Spleen (tissue), 11 donors: ENCODE results near the gene CPSF4L. TPM values are rescaled to one million over a fixed set of nuclear protein-coding genes. Genes with fewer than 3 reads are reported as not detected.

Experiments
- DNase-seq: peaks from one replicate; pipeline ENCODE4 v3.0.0-alpha.2; 2020
- H3K27ac ChIP-seq, 8 donors: fragments of 200-600 bp; sonication (generic) in 7 of 8; 1 replicate in 4 of 8; 2 replicates in 4 of 8; pipeline versions ENCODE4 v1.5.0 to v1.8.0; 2016 to 2021; ENCODE audit warnings: inconsistent platforms in 4 of 8, mild to moderate bottlenecking in 4 of 8, moderate library complexity in 1 of 8
- H3K27me3 ChIP-seq, 7 donors: fragments of 200-600 bp; sonication (generic) in 6 of 7; replicated peaks in 1 of 7; 1 replicate in 4 of 7; 2 replicates in 3 of 7; pipeline versions ENCODE4 v1.5.0 to v1.8.0; 2016 to 2021; ENCODE audit warnings: inconsistent platforms in 3 of 7, mild to moderate bottlenecking in 1 of 7
- H3K36me3 ChIP-seq, 6 donors: fragments of 200-600 bp; sonication (generic) in 5 of 6; 1 replicate in 4 of 6; 2 replicates in 2 of 6; pipeline versions ENCODE4 v1.5.0 to v1.8.0; 2016 to 2021; ENCODE audit warnings: inconsistent platforms in 2 of 6
- H3K4me1 ChIP-seq, 6 donors: fragments of 200-600 bp; sonication (generic) in 5 of 6; 1 replicate in 3 of 6; 2 replicates in 3 of 6; pipeline versions ENCODE4 v1.5.0 to v1.8.0; 2016 to 2021; ENCODE audit warnings: inconsistent platforms in 3 of 6
- H3K4me3 ChIP-seq, 8 donors: fragments of 200-600 bp; sonication (generic) in 7 of 8; 1 replicate in 4 of 8; 2 replicates in 4 of 8; pipeline versions ENCODE4 v1.5.0 to v1.8.0; 2016 to 2021; ENCODE audit warnings: inconsistent platforms in 4 of 8, mild to moderate bottlenecking in 4 of 8, moderate library complexity in 2 of 8
- H3K9me3 ChIP-seq, 8 donors: fragments of 200-600 bp; sonication (generic) in 7 of 8; 1 replicate in 4 of 8; 2 replicates in 4 of 8; pipeline versions ENCODE4 v1.5.0 to v1.8.0; 2016 to 2021; ENCODE audit warnings: inconsistent platforms in 4 of 8
- CTCF ChIP-seq, 11 experiments: fragments of 200-600 bp in 7 of 11; fragments of 450-650 bp in 4 of 11; sonication (generic) in 4 of 11; IDR thresholded peaks in 8 of 11; conservative IDR thresholded peaks in 3 of 11; 1 replicate in 7 of 11; 2 replicates in 4 of 11; pipeline versions ENCODE4 v1.4.0 to v1.8.0; 2016 to 2021; ENCODE audit warnings: antibody characterized with exemption in 11 of 11, inconsistent platforms in 4 of 11, mild to moderate bottlenecking in 1 of 11
- POLR2A ChIP-seq, 3 donors: fragments of 450-650 bp; IDR thresholded peaks; one replicate each; pipeline ENCODE4 v1.5.1; 2017; ENCODE audit warnings: antibody characterized with exemption in 3 of 3, mild to moderate bottlenecking in 1 of 3
- POLR2AphosphoS5 ChIP-seq, 3 donors: sonication (generic); formaldehyde crosslinking; IDR thresholded peaks; one replicate each; pipeline ENCODE4 v1.5.1; 2017; ENCODE audit warnings: antibody characterized with exemption in 3 of 3
- WGBS, 5 donors: extraction: QIAGEN DNeasy Blood & Tissue Kit in 3 of 5; methylation state at CpG; one replicate each; pipeline versions ENCODE4 v1.1.5 to v1.1.7; 2013 to 2018; 5-methylcytosine and 5-hydroxymethylcytosine counted together
- intact Hi-C: fragments of 100-400 bp; cut with DNase I; formaldehyde crosslinking; loops from one replicate; pipeline ENCODE4 v1.15.0; 2023; ENCODE audit warnings: low total_unique reads
- polyA plus RNA-seq, 3 donors: library from polyadenylated mRNA; stranded (reverse); fragments of 200-250 nt; gene quantifications; one replicate each; pipeline ENCODE4 v1.2.1, GENCODE V29; 2013
- total RNA-seq, 7 donors: library from RNA; depleted of rRNA in 3 of 7; stranded (reverse); fragments of >200 nt in 3 of 7; fragmentation: NEBNext Ultra II Directional in 4 of 7; extraction: Animal tissue kit (Norgen Biotek cat#: 25700) in 4 of 7; gene quantifications; one replicate each; pipeline versions ENCODE4 v1.1.0 to v1.2.1, GENCODE V29; 2016 to 2021
- donor health status: healthy with polysubstance abuse.
- donor health status: DM: no; HTN: no; CAD: no; lungs with moderate emphysema.
- donor health status: DM: no; HTN: no; CAD: no.
- donor health status: Bipolar disorder and iron deficiency.
- donor health status: healthy.
- donor health status: DM: no; HTN: no; CAD: no.
- donor health status: DM: yes; HTN: yes; CAD: no.

CPSF4L gene
- total and polyA plus RNA-seq, 10 donors = not detected

GRCh38 chr17:73208139-73208827, 53.4 kb downstream of the CPSF4L start:
- Histone ChIP-seq H3K9me3 (no peaks in the 10 kb centered on the region), H3K36me3 (peaks cover 0 to 92% (median 66%) of the 10 kb centered on the region in 6 donors), H3K27ac (no peak overlapping the region), H3K27me3 (no peaks in the 10 kb centered on the region), H3K4me3 (no peak overlapping the region), H3K4me1 (peaks cover under 1 to 21% (median 15%) of the 10 kb centered on the region in 6 donors)
- intact Hi-C loops = no loop called here
- TF ChIP-seq POLR2AphosphoS5 (IDR thresholded peaks at IDR 0.05) (peak; percentile 9 to 68 (median 38)), CTCF (IDR thresholded peaks at IDR 0.05 in 8 of 11, conservative IDR thresholded peaks at IDR 0.05 in 3 of 11) (no peak)
- no peak for DNase-seq
- WGBS, 5 donors = 95 to 97% (median 96%) methylated on average over 16 of the region's 16 CpGs

GRCh38 chr17:73205459-73205961, 56.2 kb downstream of the CPSF4L start:
- H3K36me3 ChIP-seq = peaks cover 0 to 100% (median 86%) of the 10 kb centered on the region in 6 donors
- DNase-seq = no peak
- WGBS, 5 donors = 88 to 94% (median 91%) methylated on average over 10 of the region's 10 CpGs
- TF ChIP-seq POLR2A (IDR thresholded peaks at IDR 0.05) (no peak), POLR2AphosphoS5 (IDR thresholded peaks at IDR 0.05) (no peak), CTCF (IDR thresholded peaks at IDR 0.05 in 8 of 11, conservative IDR thresholded peaks at IDR 0.05 in 3 of 11) (no peak)
- H3K4me1 ChIP-seq = peaks cover 10 to 38% (median 34%) of the 10 kb centered on the region in 6 donors
- H3K27ac ChIP-seq = no peak overlapping the region
- H3K9me3 ChIP-seq = no peaks in the 10 kb centered on the region
- intact Hi-C loops = no loop called here
- H3K4me3 ChIP-seq = no peak overlapping the region
- no peaks in the 10 kb centered on the region for H3K27me3 ChIP-seq

GRCh38 chr17:73203788-73204479, 57.7 kb downstream of the CPSF4L start:
- DNase-seq = no peak
- WGBS, 5 donors = 59 to 62% (median 61%) methylated on average over 10 of the region's 10 CpGs

GRCh38 chr17:73203135-73203787, 58.4 kb downstream of the CPSF4L start:
- WGBS, 5 donors = 30 to 38% (median 33%) methylated on average over 8 of the region's 8 CpGs
- Histone ChIP-seq H3K4me3 (no peak overlapping the region), H3K27me3 (no peaks in the 10 kb centered on the region), H3K9me3 (no peaks in the 10 kb centered on the region), H3K27ac (peak overlapping the region in 7 of 8 donors; percentile 7 to 70 (median 47)), H3K4me1 (peaks cover 11 to 47% (median 41%) of the 10 kb centered on the region in 6 donors), H3K36me3 (peaks cover 0 to 100% (median 93%) of the 10 kb centered on the region in 6 donors)
- intact Hi-C loops = no loop called here
- DNase-seq = no peak
- peak in 1 of 3 donors; percentile 48 for TF ChIP-seq POLR2AphosphoS5 (IDR thresholded peaks at IDR 0.05)
- no peak for TF ChIP-seq POLR2A (IDR thresholded peaks at IDR 0.05)

More at GRCh38 chr17:73203788-73204479, 57.7 kb downstream of the CPSF4L start:
- Histone ChIP-seq H3K36me3 (peaks cover 0 to 100% (median 93%) of the 10 kb centered on the region in 6 donors), H3K9me3 (no peaks in the 10 kb centered on the region), H3K4me3 (no peak overlapping the region), H3K27me3 (no peaks in the 10 kb centered on the region), H3K4me1 (peaks cover 11 to 47% (median 41%) of the 10 kb centered on the region in 6 donors), H3K27ac (peak overlapping the region in 5 of 8 donors; percentile 22 to 70 (median 48))
- TF ChIP-seq POLR2A (IDR thresholded peaks at IDR 0.05) = no peak
- intact Hi-C loops = no loop called here
